HL-60/S4 treated with retinoic acid at 250 ng/mL for 4 days and 3 days (cell line): ENCODE measurements around the gene HDAC4.
"Not testable (repeated sequence)": the region's sequence is repeated elsewhere in the genome, so short reads cannot be mapped to it uniquely, and the experiment has no call there.

ENCODE experiments used
- in situ Hi-C: fragments of 300-500 bp; cut with MboI; formaldehyde crosslinking; loops from 2 replicates; pipeline ENCODE4 v1.7.0; 2022; ENCODE audit warnings: low sequenced_read_pairs

Gene HDAC4

GRCh38 chr2:239285071-239285931, 115.5 kb downstream of the HDAC4 start:
- in situ Hi-C loops, result no loop called here

GRCh38 chr2:239283961-239284795, 116.6 kb downstream of the HDAC4 start:
- in situ Hi-C loops, result no loop called here

- in situ Hi-C loops, result no loop called here
These were observed 117.4 kb downstream of the HDAC4 start for GRCh38 chr2:239283288-239283945.

- in situ Hi-C loops, result no loop called here
These were observed 118.2 kb downstream of the HDAC4 start for GRCh38 chr2:239282448-239283287.

- in situ Hi-C loops, result not testable (repeated sequence)
These were observed 120.4 kb downstream of the HDAC4 start for GRCh38 chr2:239280296-239281017.

GRCh38 chr2:239279508-239280295, 121.1 kb downstream of the HDAC4 start:
- in situ Hi-C loops, result no loop called here

- in situ Hi-C loops, result no loop called here
These were observed 121.9 kb downstream of the HDAC4 start for GRCh38 chr2:239278941-239279365.

- in situ Hi-C loops, result no loop called here
These were observed 122.5 kb downstream of the HDAC4 start for GRCh38 chr2:239278361-239278760.

GRCh38 chr2:239277401-239278085, 123.3 kb downstream of the HDAC4 start:
- in situ Hi-C loops, result no loop called here

- in situ Hi-C loops, result no loop called here
These were observed 124.0 kb downstream of the HDAC4 start for GRCh38 chr2:239276851-239277250.

- in situ Hi-C loops, result no loop called here
These were observed 124.7 kb downstream of the HDAC4 start for GRCh38 chr2:239275847-239276831.

GRCh38 chr2:239275044-239275685, 125.7 kb downstream of the HDAC4 start:
- in situ Hi-C loops, result no loop called here

- in situ Hi-C loops, result no loop called here
These were observed 126.3 kb downstream of the HDAC4 start for GRCh38 chr2:239274391-239275043.

GRCh38 chr2:239273280-239274234, 127.3 kb downstream of the HDAC4 start:
- in situ Hi-C loops, result no loop called here

GRCh38 chr2:239272626-239273025, 128.2 kb downstream of the HDAC4 start:
- in situ Hi-C loops, result no loop called here
